IMR-90 (cell line): ENCODE results near the gene TBX1. TPM values are rescaled to one million over a fixed set of nuclear protein-coding genes. Genes with fewer than 3 reads are reported as not detected.

ENCODE experiments used
- ATAC-seq: fragments of 200-7000 bp; cut with Tn5 transposase; 2 replicates; pipeline ENCODE4 v1.9.1; 2020; ENCODE audit warnings: low read depth, mild to moderate bottlenecking, moderate library complexity
- BruUV-seq: library from RNA; stranded (reverse); fragments of 400-500 nt; replicated peaks from 2 replicates; lab custom pipeline; 2021; lab: Mats Ljungman, UMichigan
- CTCF ChIA-PET: fragments of 300-600 bp; formaldehyde crosslinking; extraction: SDS; loops from one replicate; lab custom pipeline; 2021; ENCODE audit warnings: antibody characterized with exemption; lab: Yijun Ruan, JAX
- POLR2A ChIA-PET: fragments of 300-600 bp; sonication (Branson Sonifier 250); formaldehyde crosslinking; loops from one replicate; lab custom pipeline; 2022; ENCODE audit warnings: antibody characterized with exemption; ENCODE audit not compliant: unreplicated experiment; lab: Charles Lee
- DNase-seq: peaks from one replicate; pipeline ENCODE4 v3.0.0; 2013
- H2AFZ ChIP-seq: replicated peaks from 2 replicates; pipeline ENCODE3; 2013; ENCODE audit warnings: low read length, mild to moderate bottlenecking; ENCODE audit not compliant: poor library complexity
- H2AK5ac ChIP-seq: 2 replicates; pipeline ENCODE4 v1.6.1; 2013; ENCODE audit warnings: low read depth, low read length, inconsistent platforms
- H2AK9ac ChIP-seq: replicated peaks from 2 replicates; pipeline ENCODE3; 2013; ENCODE audit warnings: mild to moderate bottlenecking, low read depth, low read length, moderate library complexity; ENCODE audit not compliant: poor library complexity
- H2BK120ac ChIP-seq: 2 replicates; pipeline ENCODE4 v1.6.1; 2013; ENCODE audit warnings: low read depth, low read length, inconsistent platforms
- H2BK15ac ChIP-seq: 3 replicates; pipeline ENCODE4 v1.6.1; 2013; ENCODE audit warnings: low read depth, low read length, inconsistent platforms
- H2BK20ac ChIP-seq: 2 replicates; pipeline ENCODE4 v1.6.1; 2013; ENCODE audit warnings: low read depth, mild to moderate bottlenecking, inconsistent platforms, low read length, moderate library complexity
- H2BK5ac ChIP-seq: 2 replicates; pipeline ENCODE4 v1.6.1; 2013; ENCODE audit warnings: mild to moderate bottlenecking, low read depth, low read length, inconsistent platforms; ENCODE audit not compliant: poor library complexity, severe bottlenecking
- H3K14ac ChIP-seq: replicated peaks from 2 replicates; pipeline ENCODE4 v1.6.1; 2013; ENCODE audit warnings: low read depth, low read length, inconsistent platforms
- H3K18ac ChIP-seq: 2 replicates; pipeline ENCODE4 v1.6.1; 2013; ENCODE audit warnings: low read depth, low read length, control low read depth
- H3K23ac ChIP-seq: 2 replicates; pipeline ENCODE4 v1.6.1; 2013; ENCODE audit warnings: low read depth, low read length, inconsistent platforms
- H3K27ac ChIP-seq: 2 replicates; pipeline ENCODE4 v1.5.1; 2013; ENCODE audit warnings: mild to moderate bottlenecking, control low read depth, low read length; ENCODE audit not compliant: insufficient read depth
- H3K27me3 ChIP-seq: 2 replicates; pipeline ENCODE4 v1.6.1; 2013; ENCODE audit warnings: low read length; ENCODE audit not compliant: control insufficient read depth, insufficient read depth
- H3K36me3 ChIP-seq: 2 replicates; pipeline ENCODE4 v1.6.1; 2013; ENCODE audit warnings: low read length, mixed read lengths; ENCODE audit not compliant: control insufficient read depth, insufficient read depth
- H3K4ac ChIP-seq: 2 replicates; pipeline ENCODE4 v1.6.1; 2013; ENCODE audit warnings: low read depth, low read length, inconsistent platforms
- H3K4me1 ChIP-seq: 2 replicates; pipeline ENCODE4 v1.6.1; 2013; ENCODE audit warnings: low read length, mixed read lengths; ENCODE audit not compliant: control insufficient read depth, insufficient read depth
- H3K4me2 ChIP-seq: 2 replicates; pipeline ENCODE4 v1.6.1; 2013; ENCODE audit warnings: low read depth, mild to moderate bottlenecking, control low read depth, low read length, moderate library complexity
- H3K4me3 ChIP-seq: 2 replicates; pipeline ENCODE4 v1.5.1; 2013; ENCODE audit warnings: low read depth, mild to moderate bottlenecking, control low read depth, low read length, moderate library complexity; ENCODE audit not compliant: insufficient read depth
- H3K56ac ChIP-seq: 2 replicates; pipeline ENCODE4 v1.6.1; 2013; ENCODE audit warnings: low read length, inconsistent platforms; ENCODE audit not compliant: insufficient read depth; ENCODE audit errors: extremely low read depth
- H3K79me1 ChIP-seq, 2 experiments: 2 replicates each; pipeline ENCODE4 v1.6.1; 2013; ENCODE audit warnings: low read length in 2 of 2, inconsistent platforms in 1 of 2, low read depth in 1 of 2
- H3K9ac ChIP-seq: 2 replicates; pipeline ENCODE4 v1.6.1; 2013; ENCODE audit warnings: low read depth, low read length, control low read depth
- H3K9me1 ChIP-seq: 2 replicates; pipeline ENCODE4 v1.6.1; 2013; ENCODE audit warnings: low read length, inconsistent platforms; ENCODE audit not compliant: insufficient read depth
- H3K9me3 ChIP-seq: 2 replicates; pipeline ENCODE4 v1.6.1; 2013; ENCODE audit warnings: low read length; ENCODE audit not compliant: control insufficient read depth, insufficient read depth
- H4K20me1 ChIP-seq: 2 replicates; pipeline ENCODE4 v1.6.1; 2013; ENCODE audit warnings: low read length, inconsistent platforms; ENCODE audit not compliant: insufficient read depth
- H4K5ac ChIP-seq: 2 replicates; pipeline ENCODE4 v1.6.1; 2013; ENCODE audit warnings: mild to moderate bottlenecking, low read depth, low read length, control low read depth
- H4K8ac ChIP-seq, 2 experiments: 2 replicates each; pipeline ENCODE4 v1.6.1; 2013; ENCODE audit warnings: low read depth in 2 of 2, low read length in 2 of 2, control low read depth in 1 of 2, inconsistent platforms in 1 of 2
- H4K91ac ChIP-seq: 2 replicates; pipeline ENCODE4 v1.6.1; 2013; ENCODE audit warnings: low read depth, low read length, inconsistent platforms; ENCODE audit not compliant: insufficient read depth
- BHLHE40 ChIP-seq: fragments of 150-350 bp; IDR thresholded peaks from 2 replicates; pipeline ENCODE4 v1.6.1; 2016; ENCODE audit warnings: mild to moderate bottlenecking, low read depth, low read length
- CEBPB ChIP-seq: IDR thresholded peaks from 2 replicates; pipeline ENCODE4 v1.6.1; 2012; ENCODE audit warnings: low read depth, low read length, improper control_type of control experiment
- CHD1 ChIP-seq: IDR thresholded peaks from 2 replicates; pipeline ENCODE4 v1.6.1; 2012; ENCODE audit warnings: low read depth, low read length, improper control_type of control experiment
- ELK1 ChIP-seq: fragments of 150-350 bp; IDR thresholded peaks from 2 replicates; pipeline ENCODE4 v1.6.1; 2016; ENCODE audit warnings: low read depth, mild to moderate bottlenecking, low read length, moderate library complexity, borderline replicate concordance
- MAFK ChIP-seq: IDR thresholded peaks from 2 replicates; pipeline ENCODE4 v1.6.1; 2012; ENCODE audit warnings: low read depth, low read length, improper control_type of control experiment
- NFE2L2 ChIP-seq: fragments of 150-350 bp; IDR thresholded peaks from 2 replicates; pipeline ENCODE4 v1.6.1; 2016; ENCODE audit warnings: low read depth, mild to moderate bottlenecking, low read length
- POLR2A ChIP-seq: IDR thresholded peaks from 2 replicates; pipeline ENCODE4 v1.6.1; 2012; ENCODE audit warnings: mild to moderate bottlenecking, low read depth, low read length
- RAD21 ChIP-seq: IDR thresholded peaks from 2 replicates; pipeline ENCODE4 v1.6.1; 2012; ENCODE audit warnings: low read length, improper control_type of control experiment
- RCOR1 ChIP-seq: IDR thresholded peaks from 2 replicates; pipeline ENCODE4 v1.6.1; 2012; ENCODE audit warnings: mild to moderate bottlenecking, low read length, improper control_type of control experiment; ENCODE audit not compliant: insufficient replicate concordance
- RFX5 ChIP-seq: IDR thresholded peaks from 2 replicates; pipeline ENCODE4 v1.8.0; 2012; ENCODE audit warnings: low read depth, mild to moderate bottlenecking, low read length, moderate library complexity
- SMC3 ChIP-seq: fragments of 150-350 bp; IDR thresholded peaks from 2 replicates; pipeline ENCODE4 v1.6.1; 2016; ENCODE audit warnings: low read depth, mild to moderate bottlenecking, antibody characterized with exemption, low read length, moderate library complexity
- WGBS, 2 experiments: methylation state at CpG; one replicate each; pipeline versions ENCODE4 v1.1.5 to v1.1.7; 2013; ENCODE audit warnings: missing lambda C conversion rate in 2 of 2; ENCODE audit not compliant: insufficient read length in 1 of 2; ENCODE audit errors: extremely low coverage in 2 of 2; 5-methylcytosine and 5-hydroxymethylcytosine counted together
- dilution Hi-C: fragments of 300-500 bp; cut with HindIII; formaldehyde crosslinking; loops from one replicate; pipeline ENCODE4 v1.14.3; 2018; ENCODE audit warnings: low sequenced_read_pairs; ENCODE audit not compliant: unreplicated experiment
- in situ Hi-C: fragments of 300-500 bp; cut with MboI; formaldehyde crosslinking; loops from 3 replicates; pipeline ENCODE4 v1.14.3; 2019; ENCODE audit warnings: low sequenced_read_pairs, inconsistent platforms, mixed read lengths
- intact Hi-C: fragments of 100-400 bp; cut with micrococcal nuclease; formaldehyde crosslinking; loops from 2 replicates; pipeline ENCODE4 v1.10.0; 2022
- polyA plus RNA-seq, 3 experiments: library from polyadenylated mRNA; depleted of rRNA; stranded (reverse); fragments of >200 nt; gene quantifications; 2 replicates each; pipeline ENCODE4 v1.2.3, GENCODE V29; 2012; ENCODE audit warnings: low replicate concordance in 1 of 3
- total RNA-seq: library from RNA; depleted of rRNA; stranded (reverse); fragments of >200 nt; gene quantifications from 2 replicates; pipeline ENCODE4 v1.2.3, GENCODE V29; 2012
- TF ChIP-seq, protein P1 (sequence below): conservative IDR thresholded peaks from 2 replicates; pipeline ENCODE4 v1.5.1; 2012; ENCODE audit warnings: mild to moderate bottlenecking, low read depth, low read length, improper control_type of control experiment

The TBX1 gene
- total and polyA plus RNA-seq, 2 of the 4 experiments (the other 2 are of a cell fraction) = 0.03 TPM; not detected in 1

DNA sequence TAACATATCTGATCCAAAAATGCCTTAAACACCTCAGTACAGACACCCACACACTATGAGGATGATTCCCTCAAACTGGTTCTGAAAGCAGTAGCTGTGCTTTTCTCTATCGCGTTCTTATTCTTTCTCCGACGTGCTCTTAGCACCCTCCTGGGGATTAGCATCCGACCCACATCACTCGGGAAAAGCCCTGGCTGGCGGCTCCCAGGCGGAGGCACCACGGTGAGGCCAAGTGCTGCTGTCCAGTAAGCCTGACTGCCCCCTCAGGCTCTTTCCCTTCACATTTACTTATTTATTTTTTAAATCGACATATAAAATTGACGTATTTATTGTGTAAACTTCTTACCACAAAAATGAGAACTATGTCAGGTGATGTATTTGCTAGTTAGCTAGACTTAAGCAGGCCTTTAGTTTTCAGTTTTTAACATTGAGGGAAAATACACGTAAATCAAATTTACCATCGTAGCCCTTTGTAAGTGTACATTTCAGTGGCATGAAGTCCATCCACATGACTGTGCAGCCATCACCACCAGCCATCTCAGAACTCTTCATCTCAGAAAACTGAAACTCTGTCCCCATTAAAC is 19.2 kb downstream of the TBX1 start:
- Histone ChIP-seq H3K23ac (peak overlapping the region; percentile 10; the same call in 1 of the 2 replicates), H3K27me3 (peaks cover 4% of the 10 kb centered on the region; the same call in 1 of the 2 replicates), H4K8ac (no peak overlapping the region), H2BK15ac (no peak overlapping the region), H3K14ac (no peak overlapping the region), H4K91ac (no peak overlapping the region), H2BK120ac (no peak overlapping the region), H3K4ac (no peak overlapping the region), H2AK9ac (no peak overlapping the region), H3K9ac (no peak overlapping the region), H2AK5ac (no peak overlapping the region), H4K20me1 (no peaks in the 10 kb centered on the region), H2BK20ac (peak overlapping the region; percentile 17; the same call in 1 of the 2 replicates), H3K36me3 (no peaks in the 10 kb centered on the region), H3K56ac (no peak overlapping the region), H3K27ac (no peak overlapping the region), H3K4me3 (no peak overlapping the region), H2AFZ (no peak overlapping the region), H4K5ac (no peak overlapping the region), H3K9me1 (peaks cover 2% of the 10 kb centered on the region; the same call in 1 of the 2 replicates), H3K4me2 (0 out of 2 replicates have a peak overlapping the region, but pooled peaks have one; percentile 8), H2BK5ac (no peak overlapping the region), H3K79me1 (no peaks in the 10 kb centered on the region), H3K4me1 (peaks cover 9% of the 10 kb centered on the region), H3K9me3 (0 out of 2 replicates have a peak, but pooled peaks cover 2% of the 10 kb centered on the region), H3K18ac (no peak overlapping the region)
- TF ChIP-seq CHD1 (no peak), RCOR1 (no peak), MAFK (no peak), BHLHE40 (no peak), CEBPB (no peak), RFX5 (no peak), NFE2L2 (no peak), ELK1 (no peak), SMC3 (no peak), POLR2A (no peak), RAD21 (no peak)
- TF ChIP-seq, protein P1, sequence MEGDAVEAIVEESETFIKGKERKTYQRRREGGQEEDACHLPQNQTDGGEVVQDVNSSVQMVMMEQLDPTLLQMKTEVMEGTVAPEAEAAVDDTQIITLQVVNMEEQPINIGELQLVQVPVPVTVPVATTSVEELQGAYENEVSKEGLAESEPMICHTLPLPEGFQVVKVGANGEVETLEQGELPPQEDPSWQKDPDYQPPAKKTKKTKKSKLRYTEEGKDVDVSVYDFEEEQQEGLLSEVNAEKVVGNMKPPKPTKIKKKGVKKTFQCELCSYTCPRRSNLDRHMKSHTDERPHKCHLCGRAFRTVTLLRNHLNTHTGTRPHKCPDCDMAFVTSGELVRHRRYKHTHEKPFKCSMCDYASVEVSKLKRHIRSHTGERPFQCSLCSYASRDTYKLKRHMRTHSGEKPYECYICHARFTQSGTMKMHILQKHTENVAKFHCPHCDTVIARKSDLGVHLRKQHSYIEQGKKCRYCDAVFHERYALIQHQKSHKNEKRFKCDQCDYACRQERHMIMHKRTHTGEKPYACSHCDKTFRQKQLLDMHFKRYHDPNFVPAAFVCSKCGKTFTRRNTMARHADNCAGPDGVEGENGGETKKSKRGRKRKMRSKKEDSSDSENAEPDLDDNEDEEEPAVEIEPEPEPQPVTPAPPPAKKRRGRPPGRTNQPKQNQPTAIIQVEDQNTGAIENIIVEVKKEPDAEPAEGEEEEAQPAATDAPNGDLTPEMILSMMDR = no peak
- no TSS peak for BruUV-seq
- in situ Hi-C loops = no loop called here
- peak; percentile 51 for ATAC-seq
- peak; percentile 19 for DNase-seq
- dilution Hi-C loops = no loop called here
- WGBS, 2 experiments = 83% methylated on average over 2 of the region's 13 CpGs; no CpG with 5 or more reads in 1 of the 2 experiments
- ChIA-PET POLR2A (no interaction called here), CTCF (no interaction called here)
- intact Hi-C loops = no loop called here
